ENCODE results near the gene EIF3I. TPM values are rescaled to one million over a fixed set of nuclear protein-coding genes. Genes with fewer than 3 reads are reported as not detected.

EIF3I gene
- total and polyA plus RNA-seq, 2 of the 13 experiments (the other 11 are each of a cell fraction or from before 2014, with no cell fraction given), result 210 to 223 TPM

- no peak; the same call in 1 of the 2 replicates for TF ChIP-seq SMAD3 (CRISPR knock-in tag; IDR thresholded peaks at IDR 0.05)
- no peak for TF ChIP-seq PAWR (CRISPR knock-in tag; IDR thresholded peaks at IDR 0.05; ENCODE audit: borderline replicate concordance)
- no peak for TF ChIP-seq ZNF354B (CRISPR knock-in tag; IDR thresholded peaks at IDR 0.05)
- TF ChIP-seq, protein P1, sequence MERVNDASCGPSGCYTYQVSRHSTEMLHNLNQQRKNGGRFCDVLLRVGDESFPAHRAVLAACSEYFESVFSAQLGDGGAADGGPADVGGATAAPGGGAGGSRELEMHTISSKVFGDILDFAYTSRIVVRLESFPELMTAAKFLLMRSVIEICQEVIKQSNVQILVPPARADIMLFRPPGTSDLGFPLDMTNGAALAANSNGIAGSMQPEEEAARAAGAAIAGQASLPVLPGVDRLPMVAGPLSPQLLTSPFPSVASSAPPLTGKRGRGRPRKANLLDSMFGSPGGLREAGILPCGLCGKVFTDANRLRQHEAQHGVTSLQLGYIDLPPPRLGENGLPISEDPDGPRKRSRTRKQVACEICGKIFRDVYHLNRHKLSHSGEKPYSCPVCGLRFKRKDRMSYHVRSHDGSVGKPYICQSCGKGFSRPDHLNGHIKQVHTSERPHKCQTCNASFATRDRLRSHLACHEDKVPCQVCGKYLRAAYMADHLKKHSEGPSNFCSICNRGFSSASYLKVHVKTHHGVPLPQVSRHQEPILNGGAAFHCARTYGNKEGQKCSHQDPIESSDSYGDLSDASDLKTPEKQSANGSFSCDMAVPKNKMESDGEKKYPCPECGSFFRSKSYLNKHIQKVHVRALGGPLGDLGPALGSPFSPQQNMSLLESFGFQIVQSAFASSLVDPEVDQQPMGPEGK (CRISPR knock-in tag; IDR thresholded peaks at IDR 0.05), result no peak
- TF ChIP-seq, protein P2, sequence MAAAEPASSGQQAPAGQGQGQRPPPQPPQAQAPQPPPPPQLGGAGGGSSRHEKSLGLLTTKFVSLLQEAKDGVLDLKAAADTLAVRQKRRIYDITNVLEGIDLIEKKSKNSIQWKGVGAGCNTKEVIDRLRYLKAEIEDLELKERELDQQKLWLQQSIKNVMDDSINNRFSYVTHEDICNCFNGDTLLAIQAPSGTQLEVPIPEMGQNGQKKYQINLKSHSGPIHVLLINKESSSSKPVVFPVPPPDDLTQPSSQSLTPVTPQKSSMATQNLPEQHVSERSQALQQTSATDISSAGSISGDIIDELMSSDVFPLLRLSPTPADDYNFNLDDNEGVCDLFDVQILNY (CRISPR knock-in tag; conservative IDR thresholded peaks at IDR 0.05), result no peak
- TF ChIP-seq HOXA5 (CRISPR knock-in tag; IDR thresholded peaks at IDR 0.05), result no peak
- TF ChIP-seq ZNF660 (CRISPR knock-in tag; IDR thresholded peaks at IDR 0.05; ENCODE audit: borderline replicate concordance, low read depth), result no peak
- 0 out of 2 replicates have a peak, but pooled peaks have one; percentile 41 for TF ChIP-seq ZNF547 (CRISPR knock-in tag; IDR thresholded peaks at IDR 0.05)
- TF ChIP-seq ELF1 (CRISPR knock-in tag; IDR thresholded peaks at IDR 0.05), result peak; percentile 96
- peak; percentile 47; the same call in 1 of the 2 replicates for TF ChIP-seq ZNF143 (CRISPR knock-in tag; IDR thresholded peaks at IDR 0.05)
- no peak for TF ChIP-seq EED (CRISPR knock-in tag; IDR thresholded peaks at IDR 0.05)
- no peak for TF ChIP-seq CHD4 (IDR thresholded peaks at IDR 0.05; ENCODE audit: borderline replicate concordance, low read length)
- TF ChIP-seq, protein P3, sequence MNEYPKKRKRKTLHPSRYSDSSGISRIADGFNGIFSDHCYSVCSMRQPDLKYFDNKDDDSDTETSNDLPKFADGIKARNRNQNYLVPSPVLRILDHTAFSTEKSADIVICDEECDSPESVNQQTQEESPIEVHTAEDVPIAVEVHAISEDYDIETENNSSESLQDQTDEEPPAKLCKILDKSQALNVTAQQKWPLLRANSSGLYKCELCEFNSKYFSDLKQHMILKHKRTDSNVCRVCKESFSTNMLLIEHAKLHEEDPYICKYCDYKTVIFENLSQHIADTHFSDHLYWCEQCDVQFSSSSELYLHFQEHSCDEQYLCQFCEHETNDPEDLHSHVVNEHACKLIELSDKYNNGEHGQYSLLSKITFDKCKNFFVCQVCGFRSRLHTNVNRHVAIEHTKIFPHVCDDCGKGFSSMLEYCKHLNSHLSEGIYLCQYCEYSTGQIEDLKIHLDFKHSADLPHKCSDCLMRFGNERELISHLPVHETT (CRISPR knock-in tag; conservative IDR thresholded peaks at IDR 0.05), result no peak
- TF ChIP-seq KLF16 (CRISPR knock-in tag; IDR thresholded peaks at IDR 0.05), result peak in 1 of 2 experiments; percentile 13; a peak in 1 of 4 replicates
- TF ChIP-seq ZNF703 (CRISPR knock-in tag; IDR thresholded peaks at IDR 0.05; ENCODE audit: borderline replicate concordance), result no peak
- TF ChIP-seq KLF13 (CRISPR knock-in tag; IDR thresholded peaks at IDR 0.05), result no peak
- TF ChIP-seq FOSL2 (CRISPR knock-in tag; IDR thresholded peaks at IDR 0.05), result peak; percentile 70
- TF ChIP-seq ZNF546 (CRISPR knock-in tag; conservative IDR thresholded peaks at IDR 0.05), result 0 out of 2 replicates have a peak, but pooled peaks have one; percentile 47
- peak; percentile 55; the same call in 1 of the 2 replicates for TF ChIP-seq TAF1 (CRISPR knock-in tag; IDR thresholded peaks at IDR 0.05)
- no peak for TF ChIP-seq MLLT10 (CRISPR knock-in tag; IDR thresholded peaks at IDR 0.05)
- TF ChIP-seq, protein P4, sequence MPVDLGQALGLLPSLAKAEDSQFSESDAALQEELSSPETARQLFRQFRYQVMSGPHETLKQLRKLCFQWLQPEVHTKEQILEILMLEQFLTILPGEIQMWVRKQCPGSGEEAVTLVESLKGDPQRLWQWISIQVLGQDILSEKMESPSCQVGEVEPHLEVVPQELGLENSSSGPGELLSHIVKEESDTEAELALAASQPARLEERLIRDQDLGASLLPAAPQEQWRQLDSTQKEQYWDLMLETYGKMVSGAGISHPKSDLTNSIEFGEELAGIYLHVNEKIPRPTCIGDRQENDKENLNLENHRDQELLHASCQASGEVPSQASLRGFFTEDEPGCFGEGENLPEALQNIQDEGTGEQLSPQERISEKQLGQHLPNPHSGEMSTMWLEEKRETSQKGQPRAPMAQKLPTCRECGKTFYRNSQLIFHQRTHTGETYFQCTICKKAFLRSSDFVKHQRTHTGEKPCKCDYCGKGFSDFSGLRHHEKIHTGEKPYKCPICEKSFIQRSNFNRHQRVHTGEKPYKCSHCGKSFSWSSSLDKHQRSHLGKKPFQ (CRISPR knock-in tag; IDR thresholded peaks at IDR 0.05; ENCODE audit: insufficient replicate concordance), result peak; percentile 59
- TF ChIP-seq, protein P5, sequence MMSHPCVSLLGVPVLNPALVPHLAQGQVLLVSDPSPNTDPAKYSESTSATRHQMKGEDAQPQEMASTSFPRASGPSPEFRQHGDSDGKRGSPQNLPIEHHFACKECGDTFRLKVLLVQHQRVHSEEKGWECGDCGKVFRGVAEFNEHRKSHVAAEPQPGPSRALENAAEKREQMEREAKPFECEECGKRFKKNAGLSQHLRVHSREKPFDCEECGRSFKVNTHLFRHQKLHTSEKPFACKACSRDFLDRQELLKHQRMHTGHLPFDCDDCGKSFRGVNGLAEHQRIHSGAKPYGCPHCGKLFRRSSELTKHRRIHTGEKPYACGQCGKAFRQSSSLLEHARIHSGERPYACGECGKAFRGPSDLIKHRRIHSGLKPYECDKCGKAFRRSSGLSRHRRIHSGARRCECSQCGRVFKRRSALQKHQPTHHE (CRISPR knock-in tag; IDR thresholded peaks at IDR 0.05; ENCODE audit: borderline replicate concordance), result 0 out of 2 replicates have a peak, but pooled peaks have one; percentile 37
- no peak for TF ChIP-seq ZNF263 (CRISPR knock-in tag; IDR thresholded peaks at IDR 0.05)
These were observed at the start of gene EIF3I, which contains the start of gene TMEM234 (continued) for GRCh38 chr1:32221980-32222755.

Measured in HepG2 (cell line).